MG63 (cell line): Measurements from ENCODE around the gene ANXA4. TPM values are rescaled to one million over a fixed set of nuclear protein-coding genes. Genes with fewer than 3 reads are reported as not detected.

ENCODE experiments used
- DNase-seq: peaks from one replicate; pipeline ENCODE4 v3.0.0-alpha.2; 2020
- H3K27me3 ChIP-seq: fragments of 250-450 bp; sonication (Bioruptor Pico); 2 replicates; pipeline ENCODE4 v1.5.1; 2020; ENCODE audit warnings: mild to moderate bottlenecking, moderate library complexity
- H3K36me3 ChIP-seq: fragments of 250-450 bp; sonication (Bioruptor Pico); 2 replicates; pipeline ENCODE4 v1.5.1; 2020; ENCODE audit warnings: mild to moderate bottlenecking, moderate library complexity
- H3K4me3 ChIP-seq: fragments of 250-450 bp; sonication (Bioruptor Pico); 2 replicates; pipeline ENCODE4 v1.5.1; 2020; ENCODE audit warnings: mild to moderate bottlenecking, moderate library complexity
- H3K9me3 ChIP-seq: fragments of 250-450 bp; sonication (Bioruptor Pico); 2 replicates; pipeline ENCODE4 v1.5.1; 2020; ENCODE audit warnings: mild to moderate bottlenecking, moderate library complexity
- total RNA-seq: library from RNA; depleted of rRNA; stranded (reverse); fragments of >200 nt; shearing (Covaris generic); gene quantifications from 2 replicates; pipeline ENCODE4 v1.2.3, GENCODE V29; 2014; ENCODE audit warnings: low replicate concordance; rRNA removed

ANXA4 gene
- total RNA-seq, 1 experiment from 2014 or later: 40.6 TPM

- H3K36me3 ChIP-seq: no peaks in the 10 kb centered on the region; the same call in 1 of the 2 replicates
- H3K27me3 ChIP-seq: no peaks in the 10 kb centered on the region
- H3K4me3 ChIP-seq: no peak overlapping the region
- H3K9me3 ChIP-seq: no peaks in the 10 kb centered on the region
- no peak for DNase-seq
Measured at GRCh38 chr2:69833752-69834151, 91.8 kb downstream of the ANXA4 start.

GRCh38 chr2:69835666-69836065 lies 93.7 kb downstream of the ANXA4 start:
- no peak for DNase-seq
- no peaks in the 10 kb centered on the region for H3K9me3 ChIP-seq
- no peaks in the 10 kb centered on the region for H3K27me3 ChIP-seq
- H3K4me3 ChIP-seq: no peak overlapping the region
- H3K36me3 ChIP-seq: peaks cover 3% of the 10 kb centered on the region; the same call in 1 of the 2 replicates

- no peaks in the 10 kb centered on the region for H3K27me3 ChIP-seq
- no peak for DNase-seq
- no peaks in the 10 kb centered on the region for H3K9me3 ChIP-seq
- no peak overlapping the region for H3K4me3 ChIP-seq
- peaks cover 3% of the 10 kb centered on the region; the same call in 1 of the 2 replicates for H3K36me3 ChIP-seq
Measured at GRCh38 chr2:69836316-69836715, 94.4 kb downstream of the ANXA4 start.

- no peak for DNase-seq
- no peaks in the 10 kb centered on the region for H3K27me3 ChIP-seq
- peaks cover 3% of the 10 kb centered on the region; the same call in 1 of the 2 replicates for H3K36me3 ChIP-seq
- H3K4me3 ChIP-seq: no peak overlapping the region
- H3K9me3 ChIP-seq: no peaks in the 10 kb centered on the region
Measured at GRCh38 chr2:69837533-69837932, 95.6 kb downstream of the ANXA4 start.

GRCh38 chr2:69843993-69844392 lies 102.1 kb downstream of the ANXA4 start:
- no peak overlapping the region for H3K4me3 ChIP-seq
- H3K27me3 ChIP-seq: no peaks in the 10 kb centered on the region
- no peaks in the 10 kb centered on the region for H3K9me3 ChIP-seq
- peaks cover 2% of the 10 kb centered on the region; the same call in 1 of the 2 replicates for H3K36me3 ChIP-seq
- DNase-seq: no peak

- peaks cover under 1% of the 10 kb centered on the region; the same call in 1 of the 2 replicates for H3K36me3 ChIP-seq
Measured at GRCh38 chr2:69844560-69844959, 102.6 kb downstream of the ANXA4 start.

GRCh38 chr2:69846182-69847067 lies 104.5 kb downstream of the ANXA4 start:
- no peak for DNase-seq
- Histone ChIP-seq H3K4me3 (no peak overlapping the region), H3K36me3 (0 out of 2 replicates have a peak, but pooled peaks cover 7% of the 10 kb centered on the region), H3K9me3 (no peaks in the 10 kb centered on the region), H3K27me3 (no peaks in the 10 kb centered on the region)

More at GRCh38 chr2:69844560-69844959, 102.6 kb downstream of the ANXA4 start:
- no peaks in the 10 kb centered on the region for H3K9me3 ChIP-seq
- DNase-seq: no peak
- H3K27me3 ChIP-seq: no peaks in the 10 kb centered on the region
- no peak overlapping the region for H3K4me3 ChIP-seq

GRCh38 chr2:69847068-69847828 lies 105.3 kb downstream of the ANXA4 start:
- H3K36me3 ChIP-seq: 0 out of 2 replicates have a peak, but pooled peaks cover 7% of the 10 kb centered on the region
- DNase-seq: no peak
- no peak overlapping the region for H3K4me3 ChIP-seq
- no peaks in the 10 kb centered on the region for H3K9me3 ChIP-seq
- H3K27me3 ChIP-seq: no peaks in the 10 kb centered on the region

- Histone ChIP-seq H3K9me3 (no peaks in the 10 kb centered on the region), H3K36me3 (0 out of 2 replicates have a peak, but pooled peaks cover 7% of the 10 kb centered on the region), H3K4me3 (no peak overlapping the region), H3K27me3 (no peaks in the 10 kb centered on the region)
- no peak for DNase-seq
Measured at GRCh38 chr2:69848186-69848790, 106.4 kb downstream of the ANXA4 start.

- no peaks in the 10 kb centered on the region for H3K9me3 ChIP-seq
- H3K4me3 ChIP-seq: no peak overlapping the region
- DNase-seq: no peak
- no peaks in the 10 kb centered on the region; the same call in 1 of the 2 replicates for H3K36me3 ChIP-seq
- H3K27me3 ChIP-seq: no peaks in the 10 kb centered on the region
Measured at GRCh38 chr2:69858261-69858660, 116.3 kb downstream of the ANXA4 start.

GRCh38 chr2:69863298-69863697 lies 121.4 kb downstream of the ANXA4 start:
- peaks cover 5% of the 10 kb centered on the region for H3K36me3 ChIP-seq
- H3K4me3 ChIP-seq: no peak overlapping the region
- no peak for DNase-seq
- no peaks in the 10 kb centered on the region for H3K9me3 ChIP-seq
- H3K27me3 ChIP-seq: no peaks in the 10 kb centered on the region

Other genes with a start within 250 kb of the ANXA4 start
- gene AAK1, start 98.4 kb upstream of the ANXA4 start, total RNA-seq: 9.4 and 10.9 TPM in 2 replicates
- gene GMCL1, start 87.5 kb downstream of the ANXA4 start, total RNA-seq: 2.2 and 4.6 TPM in 2 replicates
- gene SNRNP27, start 151.8 kb downstream of the ANXA4 start, total RNA-seq: 46.5 and 64.1 TPM in 2 replicates
- gene MXD1, start 173.0 kb downstream of the ANXA4 start, total RNA-seq: 2.5 and 3.6 TPM in 2 replicates
- 0.95 and 2.4 TPM in 2 replicates for gene ASPRV1, start 219.5 kb downstream of the ANXA4 start, total RNA-seq